GM19455 (cell line): ENCODE results near the gene FLYWCH1.

Experiments used
- ATAC-seq: cut with Tn5 transposase; IDR thresholded peaks from one replicate; pipeline ENCODE4 v1.9.1; 2021; ENCODE audit not compliant: unreplicated experiment

FLYWCH1 gene

GRCh38 chr16:2911638-2912329 is at the start of gene FLYWCH1:
TSS of gene FLYWCH1 (plus strand) at chr16:2911931. CDS start at chr16:2929686, 17,755 bp downstream.
- ATAC-seq: peak; percentile 94

- ATAC-seq: no peak
These were observed 46.1 kb upstream of the FLYWCH1 start for GRCh38 chr16:2865651-2866050.

GRCh38 chr16:2866431-2866830 is 45.3 kb upstream of the FLYWCH1 start:
- ATAC-seq: no peak

GRCh38 chr16:2867661-2867986 is 44.1 kb upstream of the FLYWCH1 start:
- ATAC-seq: no peak

- ATAC-seq: peak; percentile 84
These were observed 43.5 kb upstream of the FLYWCH1 start for GRCh38 chr16:2867987-2868789.

- no peak for ATAC-seq
These were observed 39.8 kb upstream of the FLYWCH1 start for GRCh38 chr16:2871926-2872325.

- ATAC-seq: no peak
These were observed 37.5 kb upstream of the FLYWCH1 start for GRCh38 chr16:2874032-2874911.

- peak; percentile 63 for ATAC-seq
These were observed 36.8 kb upstream of the FLYWCH1 start for GRCh38 chr16:2874912-2875362.

- no peak for ATAC-seq
These were observed 31.8 kb upstream of the FLYWCH1 start for GRCh38 chr16:2879854-2880508.

GRCh38 chr16:2881783-2882649 is 29.7 kb upstream of the FLYWCH1 start:
- no peak for ATAC-seq

- ATAC-seq: peak; percentile 86
These were observed 28.9 kb upstream of the FLYWCH1 start, which contains the start of gene FLYWCH2 for GRCh38 chr16:2882650-2883457. TSS of gene FLYWCH2 (plus strand) at chr16:2883215. CDS start at chr16:2896450, 13,235 bp downstream.

GRCh38 chr16:2883458-2883908 is 28.2 kb upstream of the FLYWCH1 start:
- ATAC-seq: peak; percentile 4

- no peak for ATAC-seq
These were observed 27.7 kb upstream of the FLYWCH1 start for GRCh38 chr16:2884041-2884451.

GRCh38 chr16:2894231-2894630 is 17.5 kb upstream of the FLYWCH1 start:
- no peak for ATAC-seq

GRCh38 chr16:2895813-2896212 is 15.9 kb upstream of the FLYWCH1 start:
- ATAC-seq: no peak

GRCh38 chr16:2896480-2897010 is 15.2 kb upstream of the FLYWCH1 start:
- ATAC-seq: no peak

GRCh38 chr16:2897110-2897509 is 14.6 kb upstream of the FLYWCH1 start:
- no peak for ATAC-seq

GRCh38 chr16:2898831-2899563 is 12.7 kb upstream of the FLYWCH1 start:
- ATAC-seq: no peak
